ENCODE measurements around the gene MDFI. TPM values are rescaled to one million over a fixed set of nuclear protein-coding genes. Genes with fewer than 3 reads are reported as not detected.

MDFI gene
- total RNA-seq, 1 donor from 2014 or later: not detected

GRCh38 chr6:41595166-41595565 lies 43.1 kb upstream of the MDFI start:
- H3K27me3 Mint-ChIP-seq: no peaks in the 10 kb centered on the region
- ATAC-seq (ENCODE audit: low read depth): no peak
- no peaks in the 10 kb centered on the region for H3K9me3 Mint-ChIP-seq
- ChIA-PET POLR2A (no interaction called here), CTCF (interaction anchor here (1.1 to 5.6 kb wide), 5 partner anchors 132 to 222 kb away, joined by 3 to 50 read pairs (median 3); no protein-coding TSS in a partner anchor)
- peaks cover 4% of the 10 kb centered on the region for H3K4me1 Mint-ChIP-seq
- intact Hi-C loops (cut with micrococcal nuclease): no loop called here
- DNase-seq: no peak
- H3K4me3 Mint-ChIP-seq: no peak overlapping the region
- H3K27ac Mint-ChIP-seq: no peak overlapping the region
- TF ChIP-seq, protein P1, sequence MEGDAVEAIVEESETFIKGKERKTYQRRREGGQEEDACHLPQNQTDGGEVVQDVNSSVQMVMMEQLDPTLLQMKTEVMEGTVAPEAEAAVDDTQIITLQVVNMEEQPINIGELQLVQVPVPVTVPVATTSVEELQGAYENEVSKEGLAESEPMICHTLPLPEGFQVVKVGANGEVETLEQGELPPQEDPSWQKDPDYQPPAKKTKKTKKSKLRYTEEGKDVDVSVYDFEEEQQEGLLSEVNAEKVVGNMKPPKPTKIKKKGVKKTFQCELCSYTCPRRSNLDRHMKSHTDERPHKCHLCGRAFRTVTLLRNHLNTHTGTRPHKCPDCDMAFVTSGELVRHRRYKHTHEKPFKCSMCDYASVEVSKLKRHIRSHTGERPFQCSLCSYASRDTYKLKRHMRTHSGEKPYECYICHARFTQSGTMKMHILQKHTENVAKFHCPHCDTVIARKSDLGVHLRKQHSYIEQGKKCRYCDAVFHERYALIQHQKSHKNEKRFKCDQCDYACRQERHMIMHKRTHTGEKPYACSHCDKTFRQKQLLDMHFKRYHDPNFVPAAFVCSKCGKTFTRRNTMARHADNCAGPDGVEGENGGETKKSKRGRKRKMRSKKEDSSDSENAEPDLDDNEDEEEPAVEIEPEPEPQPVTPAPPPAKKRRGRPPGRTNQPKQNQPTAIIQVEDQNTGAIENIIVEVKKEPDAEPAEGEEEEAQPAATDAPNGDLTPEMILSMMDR (IDR thresholded peaks at IDR 0.05): no peak
- peaks cover 77% of the 10 kb centered on the region for H3K36me3 Mint-ChIP-seq (ENCODE audit: low read depth)

DNA sequence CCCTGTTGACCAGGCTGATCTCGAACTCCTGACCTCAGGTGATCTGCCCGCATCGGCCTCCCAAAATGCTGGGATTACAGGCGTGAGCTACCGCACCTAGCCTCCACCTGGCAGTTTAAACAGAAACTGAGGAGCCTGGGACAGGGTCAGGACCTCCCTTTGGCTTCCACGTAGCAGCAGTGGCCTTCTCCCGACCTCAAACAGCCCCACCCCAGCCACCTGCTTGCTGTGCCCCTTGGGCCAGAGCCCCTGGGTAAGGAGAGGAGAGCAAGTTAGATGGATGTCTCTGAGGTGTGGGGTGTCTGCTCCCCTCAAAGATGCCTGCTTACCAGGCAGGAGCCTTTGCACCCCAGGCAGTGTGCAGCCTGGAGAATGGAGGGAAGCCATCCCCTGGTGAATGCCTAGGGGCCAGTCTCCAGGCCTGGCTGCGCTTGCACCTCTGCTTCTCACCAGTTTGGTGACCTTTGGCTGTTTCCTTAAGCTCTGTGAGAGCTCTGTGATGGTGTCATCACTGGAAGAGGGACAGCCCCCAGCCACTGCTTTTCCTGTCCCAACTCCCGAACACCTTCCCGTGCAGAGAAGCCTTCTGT lies 42.1 kb upstream of the MDFI start:
- ChIA-PET POLR2A (no interaction called here), CTCF (interaction anchor here (5.6 kb wide), 1 partner anchor 133 kb away, joined by 50 read pairs; no protein-coding TSS in a partner anchor)
- ATAC-seq (ENCODE audit: low read depth) (no peak), DNase-seq (no peak)
- Mint-ChIP-seq H3K9me3 (no peaks in the 10 kb centered on the region), H3K27me3 (no peaks in the 10 kb centered on the region), H3K36me3 (ENCODE audit: low read depth) (peaks cover 73% of the 10 kb centered on the region), H3K4me1 (peaks cover 4% of the 10 kb centered on the region), H3K27ac (no peak overlapping the region), H3K4me3 (no peak overlapping the region)
- intact Hi-C loops (cut with micrococcal nuclease): no loop called here
- TF ChIP-seq, protein P1 (IDR thresholded peaks at IDR 0.05): no peak

DNA sequence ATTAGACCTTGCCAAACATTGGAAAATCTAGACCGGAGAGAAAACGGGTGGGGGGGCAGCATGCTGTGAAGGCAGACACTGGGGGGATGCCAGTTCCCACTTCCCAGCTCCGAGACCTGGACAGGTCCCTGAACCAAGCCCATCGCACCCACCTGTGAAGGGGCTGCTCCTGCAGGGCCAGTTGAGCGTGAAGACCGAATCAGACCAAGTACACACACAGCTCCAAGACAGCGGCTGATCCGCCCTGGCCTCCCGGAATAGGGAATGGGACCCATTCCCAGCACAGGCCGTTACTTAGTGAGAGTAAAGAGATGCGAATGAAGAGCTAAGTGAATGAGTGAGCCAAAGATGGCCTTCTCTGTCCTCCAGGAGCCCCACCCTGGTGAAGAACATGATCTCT lies 41.5 kb upstream of the MDFI start:
- POLR2A ChIA-PET: no interaction called here
- no peak for ATAC-seq (ENCODE audit: low read depth)
- intact Hi-C loops (cut with micrococcal nuclease): no loop called here
- Mint-ChIP-seq H3K4me3 (no peak overlapping the region), H3K4me1 (peaks cover 1% of the 10 kb centered on the region), H3K9me3 (no peaks in the 10 kb centered on the region), H3K36me3 (ENCODE audit: low read depth) (peaks cover 67% of the 10 kb centered on the region), H3K27me3 (no peaks in the 10 kb centered on the region), H3K27ac (no peak overlapping the region)
- TF ChIP-seq, protein P1 (IDR thresholded peaks at IDR 0.05): no peak
- DNase-seq: no peak
- CTCF ChIA-PET: interaction anchor here (0.8 to 0.9 kb wide), 2 partner anchors 213 to 228 kb away, joined by 3 to 4 read pairs; no protein-coding TSS in a partner anchor

- TF ChIP-seq, protein P1 (IDR thresholded peaks at IDR 0.05): no peak
- H3K4me3 Mint-ChIP-seq: no peak overlapping the region
- no peak for ATAC-seq (ENCODE audit: low read depth)
- DNase-seq: no peak
- peaks cover 64% of the 10 kb centered on the region for H3K36me3 Mint-ChIP-seq (ENCODE audit: low read depth)
- no peak overlapping the region for H3K27ac Mint-ChIP-seq
- ChIA-PET POLR2A (no interaction called here), CTCF (interaction anchor here (0.8 to 0.9 kb wide), 2 partner anchors 214 to 229 kb away, joined by 3 to 4 read pairs; no protein-coding TSS in a partner anchor)
- peaks cover under 1% of the 10 kb centered on the region for H3K4me1 Mint-ChIP-seq
- no peaks in the 10 kb centered on the region for H3K9me3 Mint-ChIP-seq
- intact Hi-C loops (cut with micrococcal nuclease): no loop called here
- H3K27me3 Mint-ChIP-seq: no peaks in the 10 kb centered on the region
These were observed 40.8 kb upstream of the MDFI start for GRCh38 chr6:41597246-41598000.

GRCh38 chr6:41598670-41599014 lies 39.6 kb upstream of the MDFI start:
- H3K4me1 Mint-ChIP-seq: peaks cover 10% of the 10 kb centered on the region
- no peak for DNase-seq
- ATAC-seq (ENCODE audit: low read depth): no peak
- no peak overlapping the region for H3K4me3 Mint-ChIP-seq
- TF ChIP-seq, protein P1 (IDR thresholded peaks at IDR 0.05): no peak
- POLR2A ChIA-PET: interaction anchor here (0.7 kb wide), 1 partner anchor 31 kb away, joined by 6 read pairs; no protein-coding TSS in a partner anchor
- no peaks in the 10 kb centered on the region for H3K27me3 Mint-ChIP-seq
- intact Hi-C loops (cut with micrococcal nuclease): no loop called here
- CTCF ChIA-PET: no interaction called here
- H3K27ac Mint-ChIP-seq: no peak overlapping the region
- peaks cover 52% of the 10 kb centered on the region for H3K36me3 Mint-ChIP-seq (ENCODE audit: low read depth)
- H3K9me3 Mint-ChIP-seq: no peaks in the 10 kb centered on the region

All from activated B cell treated with CpG ODN at 0.5 μM for 24 hours (primary cell).